Progenitor cell of endocrine pancreas (in vitro differentiated cells): Measurements from ENCODE around the gene TRMT13. TPM values are rescaled to one million over a fixed set of nuclear protein-coding genes. Genes with fewer than 3 reads are reported as not detected.
"Not testable (repeated sequence)": the region's sequence is repeated elsewhere in the genome, so short reads cannot be mapped to it uniquely, and the experiment has no call there.

Experiments used
- DNase-seq: peaks from one replicate; pipeline ENCODE4 v3.0.0; 2021; ENCODE audit warnings: low spot score; ENCODE audit not compliant: unreplicated experiment
- H3K27ac Mint-ChIP-seq: 2 replicates; pipeline ENCODE4 v1.8.0; 2021; ENCODE audit warnings: mild to moderate bottlenecking, moderate library complexity, mixed read lengths
- H3K27me3 Mint-ChIP-seq: 2 replicates; pipeline ENCODE4 v1.8.0; 2021; ENCODE audit warnings: mixed read lengths
- H3K36me3 Mint-ChIP-seq: 2 replicates; pipeline ENCODE4 v1.8.0; 2022; ENCODE audit warnings: mixed read lengths; ENCODE audit not compliant: insufficient read depth
- H3K4me1 Mint-ChIP-seq: 2 replicates; pipeline ENCODE4 v1.8.0; 2021; ENCODE audit warnings: low read depth, mixed read lengths
- H3K4me3 Mint-ChIP-seq: 2 replicates; pipeline ENCODE4 v1.8.0; 2021; ENCODE audit warnings: low read depth, mild to moderate bottlenecking, moderate library complexity, mixed read lengths
- H3K9me3 Mint-ChIP-seq: 2 replicates; pipeline ENCODE4 v1.8.0; 2021; ENCODE audit warnings: low read depth, mixed read lengths
- CTCF ChIP-seq: fragments of 200-600 bp; sonication (generic); IDR thresholded peaks from one replicate; pipeline ENCODE4 v1.5.0; 2021; ENCODE audit warnings: antibody characterized with exemption, mild to moderate bottlenecking; ENCODE audit not compliant: unreplicated experiment
- total RNA-seq: library from RNA; stranded (reverse); gene quantifications from 2 replicates; pipeline ENCODE4 v1.2.1, GENCODE V29; 2021

The TRMT13 gene
- total RNA-seq, 1 donor from 2014 or later: 26.2 TPM

DNA sequence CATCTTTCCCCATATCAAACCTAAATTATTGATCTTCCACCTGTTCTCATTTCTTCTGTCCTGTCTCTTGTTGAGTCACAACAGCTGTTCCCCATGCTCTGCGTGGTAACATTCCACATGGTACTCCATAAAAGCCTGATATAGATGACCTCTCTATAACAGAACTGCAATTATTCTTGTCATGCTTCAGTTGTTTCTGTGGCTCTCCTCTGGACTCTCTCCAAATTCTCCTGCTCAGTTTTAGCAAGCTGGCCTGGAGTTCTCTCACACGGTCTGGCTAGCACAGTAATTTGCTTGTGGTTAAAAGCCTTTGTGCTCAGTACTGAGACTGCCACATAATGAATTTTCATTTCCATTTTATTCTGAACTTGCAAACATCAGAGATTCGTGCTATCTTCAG, 55.7 kb downstream of the TRMT13 start:
- Mint-ChIP-seq H3K27ac (no peak overlapping the region), H3K4me1 (no peaks in the 10 kb centered on the region), H3K36me3 (peaks cover 5% of the 10 kb centered on the region), H3K27me3 (no peaks in the 10 kb centered on the region), H3K9me3 (peaks cover 2% of the 10 kb centered on the region), H3K4me3 (no peak overlapping the region)
- TF ChIP-seq CTCF: no peak
- no peak for DNase-seq

DNA sequence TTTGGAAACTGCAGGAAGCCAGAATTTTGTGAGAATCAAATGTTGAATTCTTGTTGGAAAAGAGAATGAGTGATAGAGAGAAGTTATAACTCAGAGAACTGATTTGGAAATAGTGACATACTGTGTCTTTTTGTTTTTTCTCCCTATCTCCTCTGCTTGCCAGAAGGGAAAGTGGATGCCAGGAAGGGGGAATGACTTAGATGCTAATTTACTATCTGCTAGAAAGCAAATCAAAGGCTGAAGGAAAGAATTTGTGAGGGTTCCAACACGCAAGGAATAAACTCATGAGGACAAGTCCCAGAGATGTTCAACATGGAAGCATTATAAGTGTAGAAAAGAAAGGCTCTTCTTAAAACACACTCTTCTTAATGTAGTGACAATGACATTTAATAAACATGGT, 65.6 kb downstream of the TRMT13 start:
- no peak overlapping the region for H3K27ac Mint-ChIP-seq
- no peaks in the 10 kb centered on the region for H3K27me3 Mint-ChIP-seq
- peaks cover 42% of the 10 kb centered on the region for H3K36me3 Mint-ChIP-seq
- DNase-seq: no peak
- no peak overlapping the region for H3K4me3 Mint-ChIP-seq
- peaks cover 17% of the 10 kb centered on the region for H3K4me1 Mint-ChIP-seq
- TF ChIP-seq CTCF: no peak
- no peaks in the 10 kb centered on the region for H3K9me3 Mint-ChIP-seq

- peaks cover 17% of the 10 kb centered on the region for H3K4me1 Mint-ChIP-seq
- not testable (repeated sequence) for DNase-seq, H3K9me3 Mint-ChIP-seq, H3K4me3 Mint-ChIP-seq, H3K27me3 Mint-ChIP-seq, H3K27ac Mint-ChIP-seq
- peaks cover 56% of the 10 kb centered on the region for H3K36me3 Mint-ChIP-seq
These were observed 67.1 kb downstream of the TRMT13 start for GRCh38 chr1:100200060-100200459.

Other genes starting within 250 kb of the TRMT13 start
- 14.3 and 16.5 TPM in 2 replicates for gene SLC35A3, start 163.2 kb upstream of the TRMT13 start, total RNA-seq
- gene SASS6, start 233 bp upstream of the TRMT13 start, total RNA-seq: 11.1 and 11.5 TPM in 2 replicates
- 1.1 and 1.8 TPM in 2 replicates for gene LRRC39, start 45.1 kb downstream of the TRMT13 start, total RNA-seq
- 20.4 and 21.0 TPM in 2 replicates for gene DBT, start 116.7 kb downstream of the TRMT13 start, total RNA-seq
- 39.3 and 41.3 TPM in 2 replicates for gene RTCA, start 133.1 kb downstream of the TRMT13 start, total RNA-seq
- 22.5 and 23.3 TPM in 2 replicates for gene CDC14A, start 219.3 kb downstream of the TRMT13 start, total RNA-seq